NT2/D1 (cell line): ENCODE results near the gene EBNA1BP2.

ENCODE experiments used
- SUZ12 ChIP-seq: IDR thresholded peaks from 2 replicates; pipeline ENCODE4 v1.6.1; 2011; ENCODE audit not compliant: insufficient read length, insufficient read depth; ENCODE audit errors: extremely low read depth
- YY1 ChIP-seq: IDR thresholded peaks from 2 replicates; pipeline ENCODE4 v1.6.1; 2011; ENCODE audit not compliant: insufficient read length, insufficient read depth
- ZNF274 ChIP-seq: IDR thresholded peaks from 2 replicates; pipeline ENCODE4 v1.6.1; 2011; ENCODE audit warnings: mild to moderate bottlenecking, low read depth, low read length

- TF ChIP-seq YY1: no peak
- TF ChIP-seq ZNF274: no peak
- TF ChIP-seq SUZ12: no peak
These were observed 50.7 kb downstream of the EBNA1BP2 start for GRCh38 chr1:43121256-43121900.
